LNCaP clone FGC (cell line): ENCODE measurements around the gene HLA-F.
A peak's percentile ranks its signal among the peaks of the same experiment; 100 is the strongest.

Experiments used
- DNase-seq: peaks from one replicate; pipeline ENCODE4 v3.0.0-alpha.2; 2011; ENCODE audit warnings: low read depth
- H3K4me3 ChIP-seq: 2 replicates; pipeline ENCODE4 v1.5.1; 2011; ENCODE audit warnings: mild to moderate bottlenecking, low read depth, low read length, control low read depth
- CTCF ChIP-seq: IDR thresholded peaks from 2 replicates; pipeline ENCODE4 v1.5.1; 2012; ENCODE audit warnings: mild to moderate bottlenecking; ENCODE audit not compliant: control insufficient read depth, insufficient read depth; ENCODE audit errors: extremely low read depth

HLA-F gene

DNA sequence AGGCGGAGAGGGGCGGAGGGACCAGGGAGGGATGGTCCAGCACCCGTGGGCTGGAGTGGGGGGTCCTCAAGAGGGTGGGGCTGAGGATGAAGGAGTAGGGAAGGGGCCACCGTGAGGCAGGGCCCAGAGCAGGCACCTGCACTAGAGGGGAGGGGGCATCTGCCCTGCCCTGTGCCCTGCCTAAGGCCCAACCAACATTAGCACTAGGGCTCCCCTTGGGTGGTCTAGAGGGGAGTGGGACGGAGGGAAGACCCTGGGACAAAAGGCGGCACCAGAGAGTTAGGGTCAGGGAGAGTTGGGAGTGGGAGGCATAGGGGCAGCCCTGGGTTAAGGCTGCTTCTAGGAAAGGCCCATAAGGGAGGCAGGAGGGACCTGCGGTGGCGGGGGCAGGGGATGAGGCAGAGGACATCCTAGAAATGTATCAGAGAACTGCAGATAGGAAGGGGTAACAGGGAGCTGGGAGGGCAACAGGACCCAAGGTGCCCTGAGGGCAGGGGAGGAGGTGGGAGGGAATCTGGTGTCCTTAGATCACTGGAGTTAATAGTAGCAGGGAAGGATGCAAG lies 24.5 kb downstream of the HLA-F start:
- no peak for DNase-seq
- no peak for TF ChIP-seq CTCF
- H3K4me3 ChIP-seq: peak overlapping the region; percentile 75

DNA sequence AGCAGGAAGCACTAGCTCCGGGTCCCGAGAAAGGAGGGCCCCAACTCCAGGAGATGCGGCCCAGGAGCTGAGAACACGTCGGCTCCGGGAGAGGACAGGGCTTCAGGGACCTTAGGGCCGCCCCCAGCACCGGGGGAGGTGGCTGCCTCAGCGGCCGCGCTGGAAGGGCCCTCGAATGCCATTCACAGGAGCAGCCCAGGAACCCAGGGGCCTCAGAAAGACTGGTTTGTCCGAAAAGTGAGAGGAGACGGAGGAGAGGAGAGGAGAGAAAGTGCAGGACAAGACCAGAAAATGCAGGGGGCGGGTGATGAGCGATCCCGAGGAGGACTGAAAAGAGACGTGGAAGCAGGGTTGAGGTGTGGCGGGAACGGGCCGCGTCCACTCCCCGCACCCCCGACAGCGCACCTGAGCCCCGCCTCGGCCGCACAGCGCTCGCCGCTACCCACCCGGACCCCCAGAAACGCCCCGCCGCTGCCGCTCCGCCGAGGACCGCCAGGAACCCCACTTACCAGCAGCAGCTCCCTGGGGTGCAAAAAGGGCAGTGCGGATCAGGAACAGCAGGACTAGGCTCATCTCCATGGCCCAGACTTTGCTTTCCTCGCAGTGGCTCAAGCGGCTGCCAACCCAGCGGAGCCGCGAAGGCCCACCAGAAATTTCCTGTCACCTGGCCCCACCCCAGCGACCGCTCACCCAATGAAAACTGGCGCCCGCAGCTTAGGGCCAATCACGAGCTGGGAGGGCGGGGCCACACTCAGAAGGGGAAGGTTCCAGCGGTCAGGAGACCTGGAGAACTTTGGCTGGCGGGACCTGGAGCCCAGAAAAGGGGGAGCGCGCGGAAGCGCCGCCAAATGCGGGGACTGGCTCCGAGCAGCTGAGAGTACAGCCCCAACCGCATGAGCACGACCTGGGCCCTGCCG lies 25.4 kb downstream of the HLA-F start:
- no peak for TF ChIP-seq CTCF
- peak; percentile 71 for DNase-seq
- H3K4me3 ChIP-seq: peak overlapping the region; percentile 75

DNA sequence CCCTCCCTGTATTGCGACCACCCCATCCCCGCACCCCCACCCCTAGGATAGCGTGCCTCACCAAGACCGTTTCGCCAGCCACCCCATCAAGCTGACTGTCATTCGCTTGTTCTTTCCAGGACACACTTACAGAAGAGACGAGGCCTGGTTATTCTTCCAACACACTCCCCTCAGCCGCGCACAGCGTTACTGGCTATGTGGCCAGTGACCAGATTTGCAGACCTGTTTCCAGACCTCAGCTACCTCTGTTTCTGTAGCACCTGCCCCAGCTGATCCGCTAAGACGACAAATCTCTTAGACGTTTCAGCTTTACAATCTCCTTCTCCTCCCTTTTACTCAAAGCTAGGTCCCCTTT lies 26.1 kb downstream of the HLA-F start:
- no peak for TF ChIP-seq CTCF
- H3K4me3 ChIP-seq: peak overlapping the region; percentile 75
- no peak for DNase-seq

DNA sequence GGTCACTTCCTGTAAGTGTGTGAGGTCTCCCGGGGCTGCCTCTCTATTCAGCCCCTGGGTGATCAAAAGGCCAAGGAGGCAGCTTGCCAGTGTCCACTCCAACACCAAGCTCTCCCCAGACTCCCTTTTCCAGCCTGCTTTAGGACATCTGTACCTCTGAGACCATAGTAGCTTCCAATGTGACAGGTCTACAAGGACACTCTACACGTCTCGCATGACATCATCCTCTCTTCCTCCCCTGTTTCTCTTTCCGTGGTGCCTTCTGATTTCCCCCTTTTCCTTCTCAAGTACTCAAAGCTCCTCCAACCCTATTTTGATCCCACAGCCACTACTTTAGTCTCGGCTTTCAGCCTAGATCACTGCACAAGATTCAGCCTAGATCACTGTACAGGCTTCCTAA lies 26.4 kb downstream of the HLA-F start:
- DNase-seq: no peak
- TF ChIP-seq CTCF: no peak
- H3K4me3 ChIP-seq: no peak overlapping the region

GRCh38 chr6:29750709-29751108 lies 27.5 kb downstream of the HLA-F start:
- no peak for DNase-seq
- TF ChIP-seq CTCF: no peak
- no peak overlapping the region for H3K4me3 ChIP-seq

DNA sequence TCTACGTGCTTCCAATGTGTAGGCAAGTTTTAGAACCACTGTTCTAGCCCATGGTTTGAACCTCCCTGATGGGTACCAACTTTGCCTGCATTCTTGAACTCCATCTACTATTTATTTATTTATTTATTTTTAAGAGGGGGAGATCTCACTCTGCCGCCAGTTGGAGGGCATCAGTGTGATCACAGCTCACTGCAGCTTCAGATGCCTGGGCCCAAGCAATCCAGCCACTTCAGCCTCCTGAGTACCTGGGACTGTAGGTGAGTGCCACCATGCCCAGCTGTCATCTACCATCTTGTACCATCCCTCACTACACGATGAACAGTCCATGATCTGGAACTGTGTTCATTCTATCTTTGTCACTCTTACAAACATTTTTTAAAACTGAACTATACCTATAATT lies 28.2 kb downstream of the HLA-F start:
- no peak for TF ChIP-seq CTCF
- H3K4me3 ChIP-seq: no peak overlapping the region
- DNase-seq: no peak
